Mesenteric fat pad (tissue), 1 donor: Measurements from ENCODE around the gene USP17L13. TPM values are rescaled to one million over a fixed set of nuclear protein-coding genes. Genes with fewer than 3 reads are reported as not detected.
"Not testable (repeated sequence)": the region's sequence is repeated elsewhere in the genome, so short reads cannot be mapped to it uniquely, and the experiment has no call there.

Experiments
- DNase-seq: peaks from one replicate; pipeline ENCODE4 v3.0.0-alpha.2; 2020; ENCODE audit warnings: low spot score
- long read RNA-seq: library from polyadenylated mRNA; unstranded; transcript quantifications from one replicate; pipeline ENCODE4 v2.0.0, GENCODE V29; 2020
- total RNA-seq: library from RNA; stranded (reverse); fragmentation: NEBNext Ultra II Directional; extraction: Animal tissue kit (Norgen Biotek cat#: 25700); gene quantifications from one replicate; pipeline ENCODE4 v1.2.1, GENCODE V29; 2021
- donor health status: DM: yes; HTN: yes; CAD: no.

USP17L13 gene
- not detected for total RNA-seq
- long read RNA-seq = 0 reads

- not testable (repeated sequence) for DNase-seq
Observed at GRCh38 chr4:9224596-9224995, at the start of gene USP17L13. Gene USP17L13 (plus strand): TSS chr4:9224896. CDS start chr4:9224896, 0 bp downstream.

DNA sequence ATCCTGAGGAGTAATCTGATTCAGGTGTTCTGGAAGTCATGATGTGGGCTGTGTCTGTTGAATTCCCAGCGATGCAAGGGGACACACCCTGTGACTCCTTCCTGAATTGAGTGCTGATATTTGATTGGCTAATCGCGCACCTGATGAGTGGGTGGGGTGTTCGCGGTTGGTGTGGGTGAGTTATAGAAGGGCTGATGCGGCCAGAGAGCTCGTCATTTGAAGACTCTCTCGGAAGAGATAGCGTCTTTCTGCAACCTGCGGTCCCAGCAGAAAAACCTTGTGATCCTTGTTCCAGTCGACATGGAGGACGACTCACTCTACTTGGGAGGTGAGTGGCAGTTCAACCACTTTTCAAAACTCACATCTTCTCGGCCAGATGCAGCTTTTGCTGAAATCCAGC, 14.3 kb upstream of the USP17L13 start, which contains the start of gene USP17L10:
USP17L10 (plus strand) TSS at position 301 of the 400 bp plus-strand sequence; CDS start at position 301, 0 bp downstream.
- DNase-seq = not testable (repeated sequence)

DNA sequence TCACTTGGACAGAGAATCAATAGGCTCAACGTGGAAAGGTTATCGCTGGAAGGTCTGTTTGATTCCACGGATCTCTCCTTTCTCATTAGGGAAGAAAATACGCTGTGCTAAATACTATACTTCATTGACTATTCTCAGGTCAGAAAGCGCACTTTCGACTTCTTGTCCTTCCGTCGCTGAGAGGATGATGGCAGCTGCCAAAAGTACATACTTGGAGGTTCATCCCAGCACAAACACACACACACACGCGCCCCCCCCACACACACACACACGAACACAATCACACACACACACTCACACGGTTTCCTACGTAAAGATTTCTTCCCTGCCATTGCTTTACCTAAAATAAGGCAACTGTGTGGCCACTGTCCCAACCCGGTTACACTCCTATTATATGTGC, 10.0 kb upstream of the USP17L13 start:
- DNase-seq = peak; percentile 81

- DNase-seq = not testable (repeated sequence)
Observed at GRCh38 chr4:9215105-9215504, 9.6 kb upstream of the USP17L13 start, which contains the start of gene USP17L11. Gene USP17L11 (plus strand): TSS chr4:9215405. CDS start chr4:9215405, 0 bp downstream.

DNA sequence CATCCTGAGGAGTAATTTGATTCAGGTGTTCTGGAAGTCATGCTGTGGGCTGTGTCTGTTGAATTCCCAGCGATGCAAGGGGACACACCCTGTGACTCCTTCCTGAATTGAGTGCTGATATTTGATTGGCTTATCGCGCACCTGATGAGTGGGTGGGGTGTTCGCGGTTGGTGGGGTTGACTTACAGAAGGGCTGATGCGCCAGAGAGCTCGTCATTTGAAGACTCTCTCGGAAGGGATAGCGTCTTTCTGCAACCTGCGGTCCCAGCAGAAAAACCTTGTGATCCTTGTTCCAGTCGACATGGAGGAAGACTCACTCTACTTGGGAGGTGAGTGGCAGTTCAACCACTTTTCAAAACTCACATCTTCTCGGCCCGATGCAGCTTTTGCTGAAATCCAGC, 4.8 kb upstream of the USP17L13 start, which contains the start of gene USP17L12:
USP17L12 (plus strand) TSS at position 301 of the 400 bp plus-strand sequence; CDS start at position 301, 0 bp downstream.
- not testable (repeated sequence) for DNase-seq

DNA sequence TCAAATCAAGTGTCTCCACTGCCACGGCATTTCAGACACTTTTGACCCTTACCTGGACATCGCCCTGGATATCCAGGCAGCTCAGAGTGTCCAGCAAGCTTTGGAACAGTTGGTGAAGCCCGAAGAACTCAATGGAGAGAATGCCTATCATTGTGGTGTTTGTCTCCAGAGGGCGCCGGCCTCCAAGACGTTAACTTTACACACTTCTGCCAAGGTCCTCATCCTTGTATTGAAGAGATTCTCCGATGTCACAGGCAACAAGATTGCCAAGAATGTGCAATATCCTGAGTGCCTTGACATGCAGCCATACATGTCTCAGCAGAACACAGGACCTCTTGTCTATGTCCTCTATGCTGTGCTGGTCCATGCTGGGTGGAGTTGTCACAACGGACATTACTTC, 5.6 kb downstream of the USP17L13 start:
- DNase-seq = not testable (repeated sequence)

GRCh38 chr4:9234085-9234484, 9.4 kb downstream of the USP17L13 start, which contains the start of gene USP17L15:
Gene USP17L15 (plus strand): TSS chr4:9234385. CDS start chr4:9234385, 0 bp downstream.
- DNase-seq = not testable (repeated sequence)

- DNase-seq = peak; percentile 64
Observed at GRCh38 chr4:9238461-9238860, 13.8 kb downstream of the USP17L13 start.

- not testable (repeated sequence) for DNase-seq
Observed at GRCh38 chr4:9243579-9243978, 18.9 kb downstream of the USP17L13 start, which contains the start of gene USP17L17. Gene USP17L17 (plus strand): TSS chr4:9243879. CDS start chr4:9243879, 0 bp downstream.

DNA sequence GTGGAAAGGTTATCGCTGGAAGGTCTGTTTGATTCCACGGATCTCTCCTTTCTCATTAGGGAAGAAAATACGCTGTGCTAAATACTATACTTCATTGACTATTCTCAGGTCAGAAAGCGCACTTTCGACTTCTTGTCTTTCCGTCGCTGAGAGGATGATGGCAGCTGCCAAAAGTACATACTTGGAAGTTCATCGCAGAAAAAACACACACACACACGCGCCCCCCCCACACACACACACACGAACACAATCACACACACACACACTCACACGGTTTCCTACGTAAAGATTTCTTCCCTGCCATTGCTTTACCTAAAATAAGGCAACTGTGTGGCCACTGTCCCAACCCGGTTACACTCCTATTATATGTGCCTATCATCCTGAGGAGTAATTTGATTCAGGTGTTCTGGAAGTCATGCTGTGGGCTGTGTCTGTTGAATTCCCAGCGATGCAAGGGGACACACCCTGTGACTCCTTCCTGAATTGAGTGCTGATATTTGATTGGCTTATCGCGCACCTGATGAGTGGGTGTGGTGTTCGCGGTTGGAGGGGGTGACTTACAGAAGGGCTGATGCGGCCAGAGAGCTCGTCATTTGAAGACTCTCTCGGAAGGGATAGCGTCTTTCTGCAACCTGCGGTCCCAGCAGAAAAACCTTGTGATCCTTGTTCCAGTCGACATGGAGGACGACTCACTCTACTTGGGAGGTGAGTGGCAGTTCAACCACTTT, 23.4 kb downstream of the USP17L13 start, which contains the start of gene USP17L18:
USP17L18 (plus strand) TSS at position 678 of the 728 bp plus-strand sequence; CDS start at position 678, 0 bp downstream.
- peak; percentile 80 for DNase-seq

- DNase-seq = not testable (repeated sequence)
Observed at GRCh38 chr4:9253078-9253477, 28.4 kb downstream of the USP17L13 start, which contains the start of gene USP17L19. Gene USP17L19 (plus strand): TSS chr4:9253378. CDS start chr4:9253378, 0 bp downstream.

DNA sequence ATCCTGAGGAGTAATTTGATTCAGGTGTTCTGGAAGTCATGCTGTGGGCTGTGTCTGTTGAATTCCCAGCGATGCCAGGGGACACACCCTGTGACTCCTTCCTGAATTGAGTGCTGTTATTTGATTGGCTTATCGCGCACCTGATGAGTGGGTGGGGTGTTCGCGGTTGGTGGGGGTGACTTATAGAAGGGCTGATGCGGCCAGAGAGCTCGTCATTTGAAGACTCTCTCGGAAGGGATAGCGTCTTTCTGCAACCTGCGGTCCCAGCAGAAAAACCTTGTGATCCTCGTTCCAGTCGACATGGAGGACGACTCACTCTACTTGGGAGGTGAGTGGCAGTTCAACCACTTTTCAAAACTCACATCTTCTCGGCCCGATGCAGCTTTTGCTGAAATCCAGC, 33.1 kb downstream of the USP17L13 start, which contains the start of gene USP17L20:
USP17L20 (plus strand) TSS at position 301 of the 400 bp plus-strand sequence; CDS start at position 301, 0 bp downstream.
- DNase-seq = not testable (repeated sequence)

DNA sequence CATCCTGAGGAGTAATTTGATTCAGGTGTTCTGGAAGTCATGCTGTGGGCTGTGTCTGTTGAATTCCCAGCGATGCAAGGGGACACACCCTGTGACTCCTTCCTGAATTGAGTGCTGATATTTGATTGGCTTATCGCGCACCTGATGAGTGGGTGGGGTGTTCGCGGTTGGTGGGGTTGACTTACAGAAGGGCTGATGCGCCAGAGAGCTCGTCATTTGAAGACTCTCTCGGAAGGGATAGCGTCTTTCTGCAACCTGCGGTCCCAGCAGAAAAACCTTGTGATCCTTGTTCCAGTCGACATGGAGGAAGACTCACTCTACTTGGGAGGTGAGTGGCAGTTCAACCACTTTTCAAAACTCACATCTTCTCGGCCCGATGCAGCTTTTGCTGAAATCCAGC, 37.9 kb downstream of the USP17L13 start, which contains the start of gene USP17L21:
USP17L21 (plus strand) TSS at position 301 of the 400 bp plus-strand sequence; CDS start at position 301, 0 bp downstream.
- not testable (repeated sequence) for DNase-seq

GRCh38 chr4:9267319-9267718, 42.6 kb downstream of the USP17L13 start, which contains the start of gene USP17L22:
Gene USP17L22 (plus strand): TSS chr4:9267619. CDS start chr4:9267619, 0 bp downstream.
- DNase-seq = not testable (repeated sequence)

- DNase-seq = peak; percentile 96
Observed at GRCh38 chr4:9271719-9272118, 47.0 kb downstream of the USP17L13 start.

Other genes starting within 250 kb of the USP17L13 start
- gene FAM90A26, start 54.5 kb upstream of the USP17L13 start, total RNA-seq = not detected
- gene USP17L10, start 14.2 kb upstream of the USP17L13 start, total RNA-seq = not detected
- gene USP17L11, start 9.5 kb upstream of the USP17L13 start, total RNA-seq = not detected
- gene USP17L12, start 4.7 kb upstream of the USP17L13 start, total RNA-seq = not detected
- gene USP17L15, start 9.5 kb downstream of the USP17L13 start, total RNA-seq = not detected
- not detected for gene USP17L17, start 19.0 kb downstream of the USP17L13 start, total RNA-seq
- gene USP17L18, start 23.7 kb downstream of the USP17L13 start, total RNA-seq = not detected
- gene USP17L19, start 28.5 kb downstream of the USP17L13 start, total RNA-seq = not detected
- not detected for gene USP17L20, start 33.2 kb downstream of the USP17L13 start, total RNA-seq
- not detected for gene USP17L21, start 38.0 kb downstream of the USP17L13 start, total RNA-seq
- not detected for gene USP17L22, start 42.7 kb downstream of the USP17L13 start, total RNA-seq
- gene USP17L24, start 100.3 kb downstream of the USP17L13 start, total RNA-seq = not detected
- gene USP17L25, start 105.0 kb downstream of the USP17L13 start, total RNA-seq = not detected
- not detected for gene USP17L26, start 109.8 kb downstream of the USP17L13 start, total RNA-seq
- gene USP17L5, start 114.5 kb downstream of the USP17L13 start, total RNA-seq = not detected
- gene USP17L27, start 119.3 kb downstream of the USP17L13 start, total RNA-seq = not detected
- not detected for gene USP17L28, start 124.0 kb downstream of the USP17L13 start, total RNA-seq
- gene USP17L29, start 128.7 kb downstream of the USP17L13 start, total RNA-seq = not detected
- not detected for gene USP17L30, start 138.2 kb downstream of the USP17L13 start, total RNA-seq
- gene DEFB131A, start 219.5 kb downstream of the USP17L13 start, total RNA-seq = not detected